GM18526 (cell line): ENCODE measurements around the gene FIBIN.

ENCODE experiments used
- POLR2A ChIP-seq: IDR thresholded peaks from 3 replicates; pipeline ENCODE4 v1.6.1; 2011; ENCODE audit not compliant: insufficient read length; ENCODE audit errors: extremely low read depth

FIBIN gene

DNA sequence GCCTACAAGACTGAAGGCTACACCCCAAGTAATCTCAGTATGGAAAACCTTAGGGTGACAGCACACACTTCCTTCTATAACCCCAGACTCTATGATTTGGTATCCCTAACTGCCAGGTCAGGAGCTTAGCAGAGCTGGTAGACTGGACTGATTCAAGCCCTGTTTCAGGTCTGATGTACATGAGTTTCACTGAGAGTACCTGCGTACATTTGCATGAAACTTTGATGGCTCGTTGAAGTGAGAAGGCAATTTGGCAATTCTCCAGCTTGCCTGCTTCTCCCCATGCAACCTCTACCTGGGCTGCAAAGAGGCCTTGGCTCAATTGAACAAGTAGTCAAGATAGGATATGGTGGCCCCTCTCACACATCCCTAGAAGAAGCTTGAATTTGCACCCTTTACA is 10.2 kb downstream of the FIBIN start:
- TF ChIP-seq POLR2A = no peak

DNA sequence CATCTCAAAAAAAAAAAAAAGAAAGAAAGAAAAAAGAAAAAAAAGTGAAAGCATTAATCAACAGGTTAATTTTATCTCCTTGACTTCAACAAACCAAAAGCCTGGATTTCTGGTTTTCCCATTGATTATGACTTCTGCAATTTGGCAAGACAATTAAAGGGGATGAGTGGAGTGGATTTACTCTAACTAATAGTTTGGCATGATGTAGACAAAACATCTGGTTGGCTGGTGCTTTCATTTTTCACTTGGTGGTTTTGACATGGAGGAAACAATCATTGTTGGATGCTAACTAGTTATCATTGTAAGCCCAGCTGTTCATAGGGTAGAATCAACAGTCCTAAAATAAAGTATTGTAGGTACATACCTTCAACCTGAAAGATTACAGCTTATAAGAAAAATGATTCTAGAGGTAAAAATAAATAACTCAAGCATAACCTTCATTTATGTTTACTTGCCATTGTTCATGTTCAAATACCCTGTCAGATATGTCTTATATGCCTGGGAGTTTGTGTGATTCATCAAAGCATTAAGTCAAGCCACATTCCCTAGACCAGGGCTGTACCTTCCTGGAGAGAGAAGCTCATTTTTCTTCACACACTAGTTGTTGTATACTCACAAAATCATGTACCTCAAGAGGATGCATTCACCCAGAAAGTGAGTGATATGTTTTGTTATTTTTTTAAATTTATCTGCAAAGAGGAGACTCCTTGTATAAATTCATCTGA is 15.1 kb downstream of the FIBIN start:
- TF ChIP-seq POLR2A = no peak

DNA sequence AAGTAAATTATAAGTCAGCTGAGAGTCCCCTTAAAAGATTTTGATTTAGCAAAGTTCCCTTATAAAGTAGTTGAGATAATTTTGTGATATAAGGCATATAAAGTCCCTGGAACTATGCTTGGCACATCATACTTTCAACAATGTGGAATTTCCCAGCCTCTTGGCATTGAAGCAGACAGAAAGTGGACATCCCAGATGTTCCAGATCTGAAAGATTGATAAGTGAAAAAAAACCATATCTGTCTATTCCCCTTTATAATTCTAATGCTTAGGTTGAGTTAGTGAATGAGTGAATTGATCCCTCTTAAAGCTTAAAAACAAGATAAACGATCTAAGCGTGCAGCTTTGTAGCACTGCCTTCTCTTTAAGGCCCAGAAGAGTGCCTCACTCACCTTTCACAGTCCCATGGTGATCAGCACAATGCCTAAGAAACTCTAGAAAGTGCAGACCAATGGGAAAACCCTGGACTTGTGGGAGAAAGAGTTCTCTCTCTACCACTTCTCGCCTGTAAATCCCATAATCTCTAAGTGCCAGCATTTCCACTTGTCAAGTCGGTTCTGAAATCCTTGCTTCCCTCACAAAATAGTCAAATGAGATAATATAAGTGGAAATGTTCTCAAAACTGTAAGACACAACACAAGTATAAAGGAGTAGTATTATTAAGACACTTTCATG is 17.8 kb downstream of the FIBIN start:
- TF ChIP-seq POLR2A = no peak

DNA sequence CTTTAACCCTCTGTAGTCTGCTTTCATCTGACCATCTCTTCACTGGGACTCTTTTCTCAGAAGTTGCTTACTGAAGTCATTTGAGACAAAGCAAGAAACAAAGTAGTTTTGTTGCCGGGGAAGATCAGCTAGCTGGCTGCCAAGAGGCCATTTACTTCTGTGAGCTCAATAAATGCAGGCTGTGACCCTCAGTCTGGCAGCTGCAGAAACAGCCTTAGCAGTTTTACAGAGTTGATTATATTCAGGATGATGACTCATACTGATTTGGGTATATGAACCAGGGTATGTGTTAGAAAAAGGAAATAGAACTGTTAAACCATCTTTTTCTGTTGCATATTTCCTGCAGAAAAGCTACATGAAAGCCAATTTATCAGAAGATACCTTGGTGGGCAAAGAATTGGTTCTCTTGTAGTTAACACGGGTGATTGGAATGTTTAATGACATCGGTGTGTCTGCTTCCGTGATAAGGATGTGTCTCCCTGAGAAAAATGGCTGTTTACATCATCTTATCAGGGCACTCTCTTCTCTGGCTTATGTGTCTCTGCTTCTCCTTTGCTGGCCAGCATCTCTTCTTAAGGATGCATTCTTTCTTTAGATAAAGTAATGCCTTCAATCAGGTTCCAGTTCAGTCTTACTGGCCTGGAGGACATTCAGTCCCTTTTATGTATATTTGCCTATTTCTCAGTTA is 18.5 kb downstream of the FIBIN start:
- no peak for TF ChIP-seq POLR2A

DNA sequence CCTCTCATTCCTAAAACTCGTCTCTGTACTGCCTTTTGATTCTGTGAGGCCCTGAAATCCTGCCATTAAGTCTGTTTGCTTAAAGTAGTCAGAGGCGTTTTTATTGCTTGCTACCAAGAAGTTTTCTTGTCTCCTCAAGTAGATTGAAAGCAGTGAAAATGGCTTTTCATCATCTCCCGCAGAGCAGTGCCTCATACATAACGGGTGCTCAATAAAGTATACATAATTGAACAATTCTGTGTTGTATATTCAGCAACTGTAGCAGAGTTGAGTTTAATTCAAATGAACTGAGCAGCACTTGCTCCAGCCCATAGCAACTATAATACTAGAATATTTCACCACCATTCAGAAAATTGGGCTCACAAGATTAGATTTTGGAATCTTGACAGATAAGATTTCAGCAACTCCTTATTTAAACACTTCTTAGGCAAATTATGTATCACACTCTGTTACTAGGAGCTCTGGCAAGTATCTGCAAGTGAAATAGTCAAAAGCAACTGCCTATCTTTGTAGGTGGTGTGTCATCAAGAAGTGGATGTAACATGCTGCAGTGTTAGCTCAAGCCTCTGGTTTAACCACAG is 20.0 kb downstream of the FIBIN start:
- no peak for TF ChIP-seq POLR2A

DNA sequence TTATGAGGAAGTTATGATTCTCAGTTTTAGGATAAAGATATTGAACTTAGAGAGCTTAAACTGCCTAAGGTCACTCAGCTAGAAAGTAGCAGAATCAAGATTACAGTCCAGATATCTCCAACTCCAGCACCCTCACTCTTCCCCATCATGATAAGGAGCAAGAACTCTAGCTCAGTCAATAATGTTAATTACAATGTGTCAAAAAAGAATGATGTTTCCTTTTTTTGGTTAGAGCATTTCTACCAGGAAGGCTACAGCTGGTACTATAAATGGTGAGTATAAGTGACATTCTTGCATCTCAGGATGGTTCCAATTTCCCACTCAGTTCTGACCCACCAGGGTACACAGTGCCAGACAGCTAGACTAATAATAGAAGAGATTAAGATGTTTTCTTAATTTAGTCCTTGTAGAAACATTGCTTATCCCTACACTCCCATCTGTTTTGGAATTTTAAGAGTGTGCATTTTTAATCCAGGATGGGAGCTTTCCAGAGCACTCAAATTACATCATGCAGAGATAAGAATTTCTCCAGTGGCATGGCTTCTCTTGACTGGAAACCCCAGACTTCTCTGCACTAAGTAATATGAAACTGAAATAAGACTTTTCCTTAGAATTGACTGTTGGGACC is 25.1 kb downstream of the FIBIN start:
- TF ChIP-seq POLR2A = no peak

DNA sequence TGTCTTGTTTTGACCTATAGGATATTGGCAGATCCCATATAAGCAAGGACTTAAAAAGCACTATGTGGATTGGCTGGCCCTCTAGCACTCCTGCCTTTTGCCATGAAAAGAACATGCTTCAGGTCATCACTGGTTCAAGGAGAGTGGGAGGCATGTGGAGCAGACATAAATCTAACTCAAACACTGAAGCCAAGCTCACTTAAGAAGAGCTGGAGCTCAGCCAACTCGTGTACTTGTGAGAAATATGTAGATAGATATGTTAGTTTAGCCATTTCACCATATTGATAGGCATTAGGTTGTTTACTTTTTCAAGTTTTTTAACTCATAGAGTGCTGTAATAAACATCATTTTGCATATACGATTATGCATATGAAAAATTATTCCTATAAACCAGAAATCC is 26.8 kb downstream of the FIBIN start:
- no peak for TF ChIP-seq POLR2A

DNA sequence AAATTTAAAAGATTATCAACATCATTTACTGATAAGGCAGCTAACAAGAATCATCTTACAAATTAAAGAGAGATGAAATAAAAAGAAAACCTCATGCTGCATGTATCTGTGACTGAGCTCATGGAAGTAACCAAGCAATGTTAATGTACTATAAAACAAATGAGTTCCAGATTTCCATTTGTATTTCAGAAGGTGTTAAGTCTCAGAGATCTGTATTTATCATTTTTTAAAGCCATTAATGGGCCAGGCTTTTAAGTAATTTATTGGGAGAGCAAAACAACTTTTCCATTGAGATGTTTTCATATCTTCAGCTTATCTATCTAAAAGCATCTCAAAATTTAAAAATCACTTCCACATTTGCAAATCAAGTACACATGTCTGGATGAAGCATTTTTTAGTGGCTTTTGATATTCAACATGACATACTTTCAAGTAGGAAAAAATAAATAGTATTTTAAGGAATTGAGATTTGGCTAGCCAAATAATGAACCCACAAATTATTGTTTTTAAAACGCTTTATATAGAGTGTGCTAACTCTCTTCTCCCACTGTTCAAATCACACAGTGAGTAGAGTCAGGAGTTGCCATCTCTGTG is 28.8 kb downstream of the FIBIN start:
- TF ChIP-seq POLR2A = no peak

DNA sequence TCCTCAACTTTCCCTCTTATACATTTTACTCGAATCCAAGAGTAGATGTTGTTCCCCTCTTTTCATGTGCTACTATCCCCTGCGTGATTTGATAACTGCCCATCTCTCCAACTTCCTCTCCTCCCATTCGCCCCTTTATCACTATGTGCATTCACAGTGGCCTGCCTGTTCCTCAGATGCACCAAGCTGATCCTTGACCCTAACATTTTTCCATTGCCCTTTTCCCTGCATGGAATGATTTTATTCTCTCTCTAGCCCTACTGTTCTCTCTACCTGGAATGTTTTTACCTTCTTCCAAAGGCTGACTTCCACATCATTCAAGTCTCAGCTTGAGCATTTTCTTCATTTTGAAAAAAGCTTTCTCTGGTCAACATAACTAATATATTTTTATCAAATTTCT is 31.0 kb downstream of the FIBIN start:
- TF ChIP-seq POLR2A = no peak

DNA sequence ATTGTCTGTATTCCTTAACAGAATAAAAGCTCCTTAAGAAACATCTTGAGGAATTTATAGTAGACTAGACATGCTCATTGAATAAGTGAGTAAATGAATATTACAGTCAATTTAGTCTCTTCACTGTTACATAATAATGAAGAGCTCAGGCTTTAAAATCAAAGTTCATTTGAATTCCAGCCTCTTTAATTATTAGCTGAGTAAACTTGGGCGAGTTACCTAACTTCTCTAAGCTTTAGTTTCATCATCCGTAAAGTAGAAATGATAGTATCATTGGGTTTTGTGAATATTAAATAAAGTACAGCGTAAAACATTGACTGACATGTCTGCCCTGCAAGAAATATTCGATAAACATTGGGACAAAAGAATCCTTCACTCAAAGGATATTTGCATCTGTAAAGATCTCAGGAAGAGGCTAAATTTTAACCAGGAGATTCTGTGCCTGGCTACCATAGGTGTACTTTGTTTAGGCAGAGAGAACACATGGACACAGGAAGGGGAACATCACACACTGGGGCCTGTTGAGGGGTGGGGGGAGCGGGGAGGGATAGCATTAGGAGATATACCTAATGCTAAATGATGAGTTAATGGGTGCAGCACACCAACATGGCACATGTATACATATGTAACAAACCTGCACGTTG is 31.5 kb downstream of the FIBIN start:
- no peak for TF ChIP-seq POLR2A

DNA sequence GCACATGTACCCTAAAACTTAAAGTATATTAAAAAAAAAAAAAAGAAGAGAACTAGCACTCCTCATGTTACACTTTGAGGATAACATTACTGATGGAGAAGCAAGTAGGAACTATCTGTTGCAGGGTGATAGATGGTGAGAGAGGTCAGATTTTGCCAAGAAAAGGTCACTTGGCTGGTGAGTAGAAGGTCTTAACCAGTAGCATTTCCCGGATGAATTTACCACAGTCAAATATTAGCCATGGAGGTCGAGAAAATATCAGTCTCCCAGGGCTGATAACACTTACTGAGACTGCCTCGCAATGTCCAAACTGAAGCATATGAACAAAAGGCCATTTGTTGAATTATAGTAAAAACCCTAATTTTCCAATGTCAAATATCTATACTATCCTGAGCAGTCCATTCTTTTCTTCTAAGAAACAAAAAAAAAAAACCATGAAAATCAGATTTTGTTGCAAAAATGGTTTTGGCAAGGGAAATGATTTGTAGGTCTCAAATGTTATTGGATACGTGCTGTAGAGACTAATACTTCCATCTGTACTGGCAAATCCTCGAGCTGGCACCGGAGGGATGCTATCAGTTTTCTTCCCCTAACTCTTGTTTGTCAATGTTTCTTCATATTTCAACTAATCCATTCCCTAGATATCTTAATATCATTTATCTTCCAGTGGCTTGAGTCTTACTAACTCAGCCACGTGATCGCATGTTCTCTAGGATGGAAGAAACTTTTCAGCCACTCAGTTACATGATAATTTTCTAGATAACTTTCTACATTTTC is 32.2 kb downstream of the FIBIN start:
- TF ChIP-seq POLR2A = no peak

DNA sequence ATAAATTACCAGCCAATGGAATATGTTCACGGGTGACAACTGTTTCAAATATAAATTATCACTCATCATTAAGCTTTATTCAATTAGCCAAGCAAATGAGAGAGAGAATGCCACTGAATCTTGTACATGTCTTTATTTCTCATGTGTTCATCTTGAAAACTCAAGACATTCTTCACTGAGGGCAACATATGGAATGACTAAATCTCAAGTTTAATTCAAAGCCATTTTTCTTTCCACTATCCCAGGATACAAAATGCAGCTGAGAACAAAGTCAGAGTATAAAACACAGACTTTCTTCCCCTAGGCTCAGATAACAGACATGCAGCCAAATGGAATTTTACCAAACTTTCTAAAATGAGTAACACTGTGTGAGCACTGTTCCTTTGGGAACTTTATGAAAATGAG is 34.7 kb downstream of the FIBIN start:
- TF ChIP-seq POLR2A = no peak

DNA sequence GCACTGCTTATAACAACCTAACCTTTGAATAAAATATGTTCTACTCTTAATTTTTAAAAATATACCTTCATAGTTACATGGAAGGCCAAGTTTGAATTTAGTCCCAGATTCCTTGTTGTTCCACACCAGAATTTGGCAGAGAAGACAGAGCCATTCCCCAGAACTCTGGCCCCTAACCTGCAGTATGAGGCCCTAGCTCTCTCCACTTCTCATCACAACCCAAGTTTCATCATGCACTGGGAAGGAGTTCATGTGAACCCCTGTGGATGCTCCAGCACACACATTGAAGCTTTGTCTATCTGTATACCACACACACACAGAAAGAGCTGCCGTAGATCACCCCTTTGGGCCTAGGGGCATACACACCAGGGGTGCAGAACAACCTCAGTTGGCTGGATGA is 36.1 kb downstream of the FIBIN start:
- TF ChIP-seq POLR2A = no peak

DNA sequence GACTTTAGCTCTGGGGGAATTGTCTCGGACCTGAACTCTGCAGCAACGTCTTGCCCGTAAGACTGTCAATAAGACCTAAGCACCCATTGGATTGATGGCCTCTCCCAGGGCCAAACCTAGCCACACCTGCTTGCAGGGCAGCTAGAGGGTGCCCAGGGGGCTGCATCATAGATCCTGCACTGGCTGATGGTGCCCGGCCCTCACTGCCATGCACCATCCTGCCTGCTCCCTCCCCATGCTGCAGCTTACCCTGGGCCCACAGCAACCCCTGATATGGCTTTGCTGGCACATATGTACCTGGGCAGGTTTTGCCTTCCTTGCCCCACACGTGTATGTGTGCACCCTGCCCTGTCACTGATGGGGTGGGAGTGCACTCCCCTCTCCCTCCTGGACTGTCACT is 37.8 kb downstream of the FIBIN start:
- no peak for TF ChIP-seq POLR2A

DNA sequence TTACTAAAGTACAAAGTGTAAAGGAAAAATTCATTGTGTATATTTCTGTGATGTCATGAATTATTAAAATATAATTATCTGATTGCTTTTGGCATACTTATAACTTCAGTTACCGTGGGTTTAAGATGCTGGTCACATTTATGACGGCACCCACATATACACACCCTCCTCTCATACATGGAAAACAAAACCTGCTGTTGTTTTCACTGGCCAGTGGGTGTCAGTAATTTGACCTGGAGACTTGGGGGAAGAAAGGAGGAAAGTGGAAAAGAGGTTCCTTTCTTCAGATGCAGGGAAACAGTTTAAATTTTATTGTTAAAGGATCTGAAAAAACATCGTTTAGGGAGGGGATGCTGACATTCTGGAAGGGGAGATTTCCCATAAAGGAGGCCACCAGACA is 46.0 kb downstream of the FIBIN start:
- TF ChIP-seq POLR2A = no peak
